ENCODE results near the gene NME2.

- TF ChIP-seq EZH2 (IDR thresholded peaks at IDR 0.05; ENCODE audit: borderline replicate concordance, low read length) = no peak
- TF ChIP-seq, protein P1, sequence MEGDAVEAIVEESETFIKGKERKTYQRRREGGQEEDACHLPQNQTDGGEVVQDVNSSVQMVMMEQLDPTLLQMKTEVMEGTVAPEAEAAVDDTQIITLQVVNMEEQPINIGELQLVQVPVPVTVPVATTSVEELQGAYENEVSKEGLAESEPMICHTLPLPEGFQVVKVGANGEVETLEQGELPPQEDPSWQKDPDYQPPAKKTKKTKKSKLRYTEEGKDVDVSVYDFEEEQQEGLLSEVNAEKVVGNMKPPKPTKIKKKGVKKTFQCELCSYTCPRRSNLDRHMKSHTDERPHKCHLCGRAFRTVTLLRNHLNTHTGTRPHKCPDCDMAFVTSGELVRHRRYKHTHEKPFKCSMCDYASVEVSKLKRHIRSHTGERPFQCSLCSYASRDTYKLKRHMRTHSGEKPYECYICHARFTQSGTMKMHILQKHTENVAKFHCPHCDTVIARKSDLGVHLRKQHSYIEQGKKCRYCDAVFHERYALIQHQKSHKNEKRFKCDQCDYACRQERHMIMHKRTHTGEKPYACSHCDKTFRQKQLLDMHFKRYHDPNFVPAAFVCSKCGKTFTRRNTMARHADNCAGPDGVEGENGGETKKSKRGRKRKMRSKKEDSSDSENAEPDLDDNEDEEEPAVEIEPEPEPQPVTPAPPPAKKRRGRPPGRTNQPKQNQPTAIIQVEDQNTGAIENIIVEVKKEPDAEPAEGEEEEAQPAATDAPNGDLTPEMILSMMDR (conservative IDR thresholded peaks at IDR 0.05 in 1 of 2, IDR thresholded peaks at IDR 0.05 in 1 of 2; ENCODE audit: extremely low read depth in 1 of 2, insufficient read depth in 1 of 2, low read depth in 1 of 2, low read length in 2 of 2) = no peak
Observed at GRCh38 chr17:51165680-51166197, 472 bp upstream of the NME2 start.

All from mammary epithelial cell (primary cell).